Measurements from ENCODE around the gene CUL4A.

- no peak for TF ChIP-seq ZFP3 (CRISPR knock-in tag; IDR thresholded peaks at IDR 0.05)
- TF ChIP-seq, protein P1, sequence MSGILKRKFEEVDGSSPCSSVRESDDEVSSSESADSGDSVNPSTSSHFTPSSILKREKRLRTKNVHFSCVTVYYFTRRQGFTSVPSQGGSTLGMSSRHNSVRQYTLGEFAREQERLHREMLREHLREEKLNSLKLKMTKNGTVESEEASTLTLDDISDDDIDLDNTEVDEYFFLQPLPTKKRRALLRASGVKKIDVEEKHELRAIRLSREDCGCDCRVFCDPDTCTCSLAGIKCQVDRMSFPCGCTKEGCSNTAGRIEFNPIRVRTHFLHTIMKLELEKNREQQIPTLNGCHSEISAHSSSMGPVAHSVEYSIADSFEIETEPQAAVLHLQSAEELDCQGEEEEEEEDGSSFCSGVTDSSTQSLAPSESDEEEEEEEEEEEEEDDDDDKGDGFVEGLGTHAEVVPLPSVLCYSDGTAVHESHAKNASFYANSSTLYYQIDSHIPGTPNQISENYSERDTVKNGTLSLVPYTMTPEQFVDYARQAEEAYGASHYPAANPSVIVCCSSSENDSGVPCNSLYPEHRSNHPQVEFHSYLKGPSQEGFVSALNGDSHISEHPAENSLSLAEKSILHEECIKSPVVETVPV (CRISPR knock-in tag; IDR thresholded peaks at IDR 0.05) = no peak
- TF ChIP-seq ZNF8 (CRISPR knock-in tag; IDR thresholded peaks at IDR 0.05) = no peak
- TF ChIP-seq ZC3H10 (CRISPR knock-in tag; IDR thresholded peaks at IDR 0.05) = no peak
- no peak for TF ChIP-seq BACH2 (CRISPR knock-in tag; IDR thresholded peaks at IDR 0.05; ENCODE audit: borderline replicate concordance)
- TF ChIP-seq PPARA (CRISPR knock-in tag; IDR thresholded peaks at IDR 0.05; ENCODE audit: borderline replicate concordance) = no peak
- TF ChIP-seq TCF4 (CRISPR knock-in tag; IDR thresholded peaks at IDR 0.05; ENCODE audit: borderline replicate concordance) = no peak
- TF ChIP-seq RARB (CRISPR knock-in tag; IDR thresholded peaks at IDR 0.05) = no peak
- no peak for TF ChIP-seq CREB5 (CRISPR knock-in tag; IDR thresholded peaks at IDR 0.05; ENCODE audit: low read depth)
- no peak for TF ChIP-seq TOX (CRISPR knock-in tag; IDR thresholded peaks at IDR 0.05; ENCODE audit: borderline replicate concordance)
- TF ChIP-seq, protein P2, sequence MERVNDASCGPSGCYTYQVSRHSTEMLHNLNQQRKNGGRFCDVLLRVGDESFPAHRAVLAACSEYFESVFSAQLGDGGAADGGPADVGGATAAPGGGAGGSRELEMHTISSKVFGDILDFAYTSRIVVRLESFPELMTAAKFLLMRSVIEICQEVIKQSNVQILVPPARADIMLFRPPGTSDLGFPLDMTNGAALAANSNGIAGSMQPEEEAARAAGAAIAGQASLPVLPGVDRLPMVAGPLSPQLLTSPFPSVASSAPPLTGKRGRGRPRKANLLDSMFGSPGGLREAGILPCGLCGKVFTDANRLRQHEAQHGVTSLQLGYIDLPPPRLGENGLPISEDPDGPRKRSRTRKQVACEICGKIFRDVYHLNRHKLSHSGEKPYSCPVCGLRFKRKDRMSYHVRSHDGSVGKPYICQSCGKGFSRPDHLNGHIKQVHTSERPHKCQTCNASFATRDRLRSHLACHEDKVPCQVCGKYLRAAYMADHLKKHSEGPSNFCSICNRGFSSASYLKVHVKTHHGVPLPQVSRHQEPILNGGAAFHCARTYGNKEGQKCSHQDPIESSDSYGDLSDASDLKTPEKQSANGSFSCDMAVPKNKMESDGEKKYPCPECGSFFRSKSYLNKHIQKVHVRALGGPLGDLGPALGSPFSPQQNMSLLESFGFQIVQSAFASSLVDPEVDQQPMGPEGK (CRISPR knock-in tag; IDR thresholded peaks at IDR 0.05; ENCODE audit: borderline replicate concordance) = no peak
- TF ChIP-seq ZFP30 (CRISPR knock-in tag; IDR thresholded peaks at IDR 0.05) = no peak
Observed at GRCh38 chr13:113233101-113233500, 23.7 kb downstream of the CUL4A start.

All from SK-N-SH treated with all-trans-retinoic acid at 6 μM for 48 hours (cell line).